A549 (cell line): ENCODE results near the gene ALG12. TPM values are rescaled to one million over a fixed set of nuclear protein-coding genes. Genes with fewer than 3 reads are reported as not detected.
A peak's percentile ranks its signal among the peaks of the same experiment; 100 is the strongest.
"Not testable (repeated sequence)": the region's sequence is repeated elsewhere in the genome, so short reads cannot be mapped to it uniquely, and the experiment has no call there.

Experiments used
- ATAC-seq, 2 experiments: fragments of 200-7000 bp in 1 of 2; fragments of >200 bp in 1 of 2; cut with Nextera tagmentation in 1 of 2; cut with Tn5 transposase in 1 of 2; 3 replicates each; pipeline versions ENCODE4 v1.8.0 to v1.9.1; 2018 to 2020; ENCODE audit warnings: mild to moderate bottlenecking in 1 of 2, moderate library complexity in 1 of 2
- CTCF ChIA-PET: fragments of 300-600 bp; sonication (Branson Sonifier 250); formaldehyde crosslinking; extraction: SDS; loops from one replicate; lab custom pipeline; 2021; ENCODE audit warnings: antibody characterized with exemption, inconsistent platforms; lab: Yijun Ruan, JAX
- POLR2A ChIA-PET: fragments of 350-600 bp; formaldehyde crosslinking; extraction: SDS; loops from one replicate; lab custom pipeline; 2021; ENCODE audit warnings: antibody characterized with exemption, inconsistent platforms; lab: Yijun Ruan, JAX
- DNase-seq, 2 experiments: peaks; one replicate each; pipeline versions ENCODE4 v3.0.0 to v3.0.0-alpha.2; 2011 to 2016; ENCODE audit warnings: low read depth in 1 of 2, low spot score in 1 of 2
- FAIRE-seq: peaks from 2 replicates; lab custom pipeline; 2011; peaks lifted over from hg19 to GRCh38; lab: Jason Lieb, UNC
- H3K27ac ChIP-seq, 2 experiments: fragments of >200 bp; sonication (Bioruptor Twin); formaldehyde crosslinking; 3 replicates each; pipeline ENCODE4 v1.5.1; 2016 to 2017
- H3K4me1 ChIP-seq: fragments of >200 bp; sonication (Bioruptor Twin); formaldehyde crosslinking; 3 replicates; pipeline ENCODE4 v1.6.1; 2016
- H3K4me2 ChIP-seq: fragments of >200 bp; sonication (Bioruptor Twin); formaldehyde crosslinking; 3 replicates; pipeline ENCODE4 v1.6.1; 2016
- H3K4me3 ChIP-seq: fragments of >200 bp; sonication (Bioruptor Twin); formaldehyde crosslinking; 3 replicates; pipeline ENCODE4 v1.5.1; 2016
- H3K9me3 ChIP-seq: fragments of >200 bp; sonication (Bioruptor Twin); formaldehyde crosslinking; 3 replicates; pipeline ENCODE4 v1.6.1; 2016
- BHLHE40 ChIP-seq: IDR thresholded peaks from 2 replicates; pipeline ENCODE4 v1.6.1; 2012; ENCODE audit warnings: low read depth, low read length, inconsistent platforms
- CHD4 ChIP-seq: fragments of 200-600 bp; sonication (generic); IDR thresholded peaks from 2 replicates; pipeline ENCODE4 v1.6.1; 2016; ENCODE audit warnings: antibody characterized with exemption, mild to moderate bottlenecking, borderline replicate concordance
- EHMT2 ChIP-seq: fragments of 200-600 bp; sonication (generic); IDR thresholded peaks from 2 replicates; pipeline ENCODE4 v1.6.1; 2016; ENCODE audit warnings: antibody characterized with exemption, low read depth, mild to moderate bottlenecking, moderate library complexity
- FOSB ChIP-seq: fragments of 250-450 bp; sonication (Bioruptor Pico); IDR thresholded peaks from 2 replicates; pipeline ENCODE4 v1.5.0; 2020; ENCODE audit warnings: mild to moderate bottlenecking, moderate library complexity
- HEYL ChIP-seq: fragments of 250-450 bp; sonication (Bioruptor Pico); IDR thresholded peaks from 2 replicates; pipeline ENCODE4 v1.8.0; 2021; ENCODE audit warnings: mild to moderate bottlenecking, moderate library complexity
- JUN ChIP-seq, 2 experiments: fragments of >200 bp; sonication (Bioruptor Twin); formaldehyde crosslinking; IDR thresholded peaks; 2 replicates in 1 of 2; 3 replicates in 1 of 2; pipeline ENCODE4 v1.6.1; 2016 to 2017
- KDM1A ChIP-seq: fragments of 200-600 bp; sonication (generic); IDR thresholded peaks from 2 replicates; pipeline ENCODE4 v1.6.1; 2016; ENCODE audit warnings: low read depth, mild to moderate bottlenecking
- MAZ ChIP-seq: fragments of 150-350 bp; IDR thresholded peaks from 2 replicates; pipeline ENCODE4 v1.6.1; 2014; ENCODE audit warnings: antibody characterized with exemption, low read depth, low read length, borderline replicate concordance
- MYC ChIP-seq: IDR thresholded peaks from 2 replicates; pipeline ENCODE4 v1.6.1; 2012; ENCODE audit warnings: mild to moderate bottlenecking, inconsistent platforms, low read length, improper control_type of control experiment, borderline replicate concordance
- NPAS2 ChIP-seq: fragments of 250-450 bp; sonication (Bioruptor Pico); IDR thresholded peaks from 2 replicates; pipeline ENCODE4 v1.8.0; 2022; ENCODE audit warnings: mild to moderate bottlenecking, moderate library complexity, borderline replicate concordance
- PBX3 ChIP-seq: IDR thresholded peaks from 2 replicates; pipeline ENCODE4 v1.6.1; 2012
- PHF8 ChIP-seq: fragments of 200-600 bp; sonication (generic); IDR thresholded peaks from 2 replicates; pipeline ENCODE4 v1.6.1; 2016; ENCODE audit warnings: low read depth, mild to moderate bottlenecking, antibody characterized with exemption, moderate library complexity, borderline replicate concordance
- POLR2A ChIP-seq: IDR thresholded peaks from 2 replicates; pipeline ENCODE4 v1.6.1; 2012; ENCODE audit warnings: mild to moderate bottlenecking, low read length
- POLR2AphosphoS2 ChIP-seq: conservative IDR thresholded peaks from 2 replicates; pipeline ENCODE4 v1.6.1; 2012; ENCODE audit warnings: low read length, improper control_type of control experiment, inconsistent platforms
- RAD21 ChIP-seq, 2 experiments: fragments of >200 bp in 1 of 2; sonication (Bioruptor Twin) in 1 of 2; formaldehyde crosslinking in 1 of 2; IDR thresholded peaks in 1 of 2; conservative IDR thresholded peaks in 1 of 2; 2 replicates in 1 of 2; 3 replicates in 1 of 2; pipeline ENCODE4 v1.6.1; 2012 to 2018; ENCODE audit warnings: inconsistent platforms in 1 of 2
- RFX5 ChIP-seq: fragments of 450-650 bp; IDR thresholded peaks from 2 replicates; pipeline ENCODE4 v1.7.1; 2014; ENCODE audit warnings: antibody characterized with exemption, mild to moderate bottlenecking, moderate library complexity
- ZSCAN20 ChIP-seq: fragments of 250-450 bp; sonication (Bioruptor Pico); IDR thresholded peaks from 2 replicates; pipeline ENCODE4 v1.8.0; 2022; ENCODE audit warnings: mild to moderate bottlenecking, moderate library complexity
- WGBS: methylation state at CpG from one replicate; pipeline ENCODE4 v1.1.6; 2017; ENCODE audit errors: missing lambda C conversion rate; 5-methylcytosine and 5-hydroxymethylcytosine counted together
- polyA plus RNA-seq, 4 experiments: library from polyadenylated mRNA; depleted of rRNA in 3 of 4; stranded (reverse); fragments of >200 nt; fragmentation: RNase III in 1 of 4; extraction: RNeasy Plus Mini Kit Qiagen cat#74134 plus additional on column Dnase treatment in 1 of 4; gene quantifications; 2 replicates in 3 of 4; 3 replicates in 1 of 4; pipeline ENCODE4 v1.2.3, GENCODE V29; 2011 to 2017
- TF ChIP-seq, protein P1 (sequence below): IDR thresholded peaks from 2 replicates; pipeline ENCODE4 v1.6.1; 2012
- TF ChIP-seq, protein P2 (sequence below): fragments of >200 bp; sonication (Bioruptor Twin); formaldehyde crosslinking; IDR thresholded peaks from 3 replicates; pipeline ENCODE4 v1.6.1; 2016

Gene ALG12
- polyA plus RNA-seq, 2 of the 4 experiments (the other 2 are of a cell fraction) = 4.4 to 7.7 TPM

DNA sequence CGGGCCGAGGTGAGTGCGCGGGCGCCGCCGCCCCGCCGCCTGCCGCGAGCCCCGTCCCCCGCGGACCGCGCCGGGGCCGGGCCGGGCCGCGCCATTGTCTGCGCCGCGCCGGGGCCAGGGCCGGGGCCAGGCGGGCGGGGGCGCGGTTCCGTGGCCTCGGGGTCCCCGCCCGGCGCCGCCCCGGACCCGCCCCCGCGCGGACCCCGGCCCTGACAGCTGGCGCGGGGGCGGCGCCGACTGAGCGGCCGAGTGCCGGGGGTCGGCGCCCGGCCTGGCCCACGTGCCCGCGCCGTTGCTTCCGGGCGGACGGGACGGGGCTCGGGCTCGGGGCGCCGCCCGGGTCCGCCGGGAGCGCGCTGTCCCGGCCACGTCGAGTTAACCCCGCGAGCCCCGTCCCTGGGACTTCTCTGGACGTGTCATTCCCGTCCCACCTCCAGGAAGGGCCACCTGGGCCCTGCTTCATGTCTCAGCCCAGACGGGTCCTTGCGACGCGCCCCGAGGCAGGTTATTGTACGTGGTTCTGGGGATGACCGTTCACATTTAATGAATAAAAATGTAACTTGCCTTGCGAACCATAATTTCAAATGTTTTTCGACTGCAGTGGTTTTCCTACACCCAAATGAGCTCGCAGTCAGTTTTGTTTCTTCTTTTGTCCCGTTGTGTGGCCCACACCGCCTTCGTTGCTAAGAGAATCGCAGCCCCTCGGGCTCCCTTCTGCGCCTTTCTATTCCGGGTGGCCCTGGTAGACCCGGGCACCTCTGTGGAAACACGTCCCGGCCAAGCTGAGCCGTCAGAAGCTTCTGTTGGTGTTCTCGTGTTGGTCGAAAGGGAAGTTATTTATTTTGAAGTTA is 64.0 kb downstream of the ALG12 start:
- whole genome bisulfite sequencing = 3% methylated on average over 22 of the region's 101 CpGs
- DNase-seq (peak in 1 of 2 experiments; percentile 21), ATAC-seq (peak in 1 of 2 experiments; percentile 55; a peak in 3 of 6 replicates)
- H3K9me3 ChIP-seq = no peaks in the 10 kb centered on the region
- peaks cover 12% of the 10 kb centered on the region for H3K4me1 ChIP-seq
- no peak for TF ChIP-seq KDM1A
- no peak for TF ChIP-seq HEYL (CRISPR knock-in tag)
- TF ChIP-seq, protein P1, sequence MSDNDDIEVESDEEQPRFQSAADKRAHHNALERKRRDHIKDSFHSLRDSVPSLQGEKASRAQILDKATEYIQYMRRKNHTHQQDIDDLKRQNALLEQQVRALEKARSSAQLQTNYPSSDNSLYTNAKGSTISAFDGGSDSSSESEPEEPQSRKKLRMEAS = 0 out of 2 replicates have a peak, but pooled peaks have one; percentile 33
- TF ChIP-seq, all 56 proteins: peak for 1
- ChIA-PET POLR2A (no interaction called here), CTCF (no interaction called here)
- no peak for FAIRE-seq
- Histone ChIP-seq H3K4me3 (peak overlapping the region; percentile 79), H3K4me2 (peak overlapping the region; percentile 86), H3K27ac (peak overlapping the region; percentile 79 to 97)

DNA sequence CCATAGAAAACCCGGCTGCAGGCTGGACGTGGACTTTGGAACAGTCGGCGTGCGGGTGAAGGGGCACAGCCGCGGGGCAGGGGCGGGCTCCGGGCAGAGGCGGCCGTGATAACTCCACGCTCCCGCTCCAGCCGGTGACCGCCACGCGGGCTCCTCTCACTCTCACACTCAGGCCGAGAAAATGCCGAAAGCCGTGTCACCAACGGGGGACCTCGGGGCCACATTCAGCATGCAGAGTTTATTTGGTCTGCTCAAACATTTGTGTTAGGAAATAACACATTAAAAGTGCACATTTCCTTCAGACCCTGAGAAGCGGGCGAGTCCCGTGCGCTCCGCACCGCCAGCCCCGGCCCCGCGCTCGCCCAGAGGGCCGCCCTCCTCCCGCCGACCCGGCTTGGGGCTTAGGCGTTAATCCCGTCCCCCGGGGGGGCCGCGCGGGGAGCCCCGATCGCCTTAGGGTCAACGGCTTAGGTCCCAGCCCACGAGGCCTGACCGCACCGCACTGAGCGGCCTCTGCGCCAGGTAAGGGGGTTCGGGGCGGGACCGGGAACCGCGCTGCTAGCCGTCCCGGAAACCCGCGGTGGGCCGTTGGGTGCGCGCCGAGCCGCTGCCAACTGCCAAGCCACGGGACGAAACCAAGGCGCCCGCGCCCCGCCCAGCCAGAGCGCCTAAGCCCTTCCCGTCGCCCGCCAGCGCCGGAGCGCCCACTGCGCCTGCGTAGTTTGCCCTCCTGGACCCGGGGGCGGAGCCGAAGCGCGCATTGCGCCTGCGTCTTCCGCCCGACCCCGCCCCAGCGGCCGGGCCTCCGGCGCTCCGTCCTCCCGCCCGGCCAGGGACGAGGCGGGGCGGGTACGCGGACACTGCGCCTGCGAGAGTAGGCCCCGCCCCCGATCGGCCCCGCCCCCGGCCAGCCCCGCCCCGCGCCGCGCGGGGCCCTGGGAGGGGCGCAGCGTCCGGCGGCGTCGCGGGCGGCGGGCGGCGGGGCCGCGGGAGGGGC is 65.0 kb downstream of the ALG12 start, which contains the start of gene ZBED4:
Gene ZBED4 (plus strand): TSS at position 947 of the 997 bp plus-strand sequence. CDS start 29,819 bp downstream, outside the sequence.
- ChIA-PET CTCF (no interaction called here), POLR2A (no interaction called here)
- peak; percentile 80 to 92 for ATAC-seq
- 1% methylated on average over 10 of the region's 127 CpGs for WGBS
- no peaks in the 10 kb centered on the region for H3K9me3 ChIP-seq
- peaks cover 12% of the 10 kb centered on the region for H3K4me1 ChIP-seq
- DNase-seq = peak; percentile 77 to 94
- H3K27ac ChIP-seq = peak within 1 kb of the TSS; percentile 96 to 99
- peak within 1 kb of the TSS; percentile 97 for H3K4me2 ChIP-seq
- H3K4me3 ChIP-seq = peak within 1 kb of the TSS; percentile 79
- no peak for FAIRE-seq
- TF ChIP-seq BHLHE40 (no peak), CHD4 (no peak), NPAS2 (CRISPR knock-in tag) (no peak), JUN (IDR thresholded peaks at IDR 0.05) (peak in 1 of 2 experiments; percentile 85; a peak in 3 of 5 replicates), POLR2A (peak; percentile 81), PHF8 (peak; percentile 86), PBX3 (no peak), RFX5 (no peak), MAZ (no peak), RAD21 (conservative IDR thresholded peaks at IDR 0.05 in 1 of 2, IDR thresholded peaks at IDR 0.05 in 1 of 2) (no peak), ZSCAN20 (no peak), EHMT2 (no peak), MYC (no peak), FOSB (CRISPR knock-in tag) (no peak), POLR2AphosphoS2 (no peak)
- TF ChIP-seq, protein P2, sequence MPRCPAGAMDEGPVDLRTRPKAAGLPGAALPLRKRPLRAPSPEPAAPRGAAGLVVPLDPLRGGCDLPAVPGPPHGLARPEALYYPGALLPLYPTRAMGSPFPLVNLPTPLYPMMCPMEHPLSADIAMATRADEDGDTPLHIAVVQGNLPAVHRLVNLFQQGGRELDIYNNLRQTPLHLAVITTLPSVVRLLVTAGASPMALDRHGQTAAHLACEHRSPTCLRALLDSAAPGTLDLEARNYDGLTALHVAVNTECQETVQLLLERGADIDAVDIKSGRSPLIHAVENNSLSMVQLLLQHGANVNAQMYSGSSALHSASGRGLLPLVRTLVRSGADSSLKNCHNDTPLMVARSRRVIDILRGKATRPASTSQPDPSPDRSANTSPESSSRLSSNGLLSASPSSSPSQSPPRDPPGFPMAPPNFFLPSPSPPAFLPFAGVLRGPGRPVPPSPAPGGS = no peak
- TF ChIP-seq, protein P1 = peak; percentile 59

DNA sequence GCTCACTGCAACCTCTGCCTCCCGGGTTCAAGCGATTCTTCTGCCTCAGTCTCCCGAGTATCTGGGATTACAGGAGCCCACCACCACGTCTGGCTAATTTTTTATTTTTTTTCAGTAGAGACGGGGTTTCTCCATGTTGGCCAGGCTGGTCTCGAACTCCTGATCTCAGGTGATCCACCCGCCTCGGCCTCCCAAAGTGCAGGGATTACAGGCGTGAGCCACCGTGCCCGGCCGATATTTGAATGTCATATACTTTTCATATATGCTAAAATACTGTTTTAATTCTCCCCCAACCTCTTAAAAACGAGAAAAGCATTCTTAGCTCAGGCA is 65.7 kb downstream of the ALG12 start:
- FAIRE-seq, CTCF ChIA-PET, POLR2A ChIA-PET, DNase-seq, H3K9me3 ChIP-seq, ATAC-seq: not testable (repeated sequence)
- Histone ChIP-seq H3K4me2 (peak overlapping the region; percentile 97), H3K4me1 (peaks cover 12% of the 10 kb centered on the region), H3K27ac (peak overlapping the region; percentile 96 to 99), H3K4me3 (peak overlapping the region; percentile 61)
- WGBS = 76% methylated on average over 13 of the region's 13 CpGs
